DMS114 treated with DMSO at 0.1 percent for 48 hours (cell line): Measurements from ENCODE around the gene LMO2.

Source experiments
- DNase-seq: peaks from one replicate; lab custom pipeline; 2025; ENCODE audit not compliant: unreplicated experiment; lab: John Stamatoyannopoulos, UW

LMO2 gene

GRCh38 chr11:33915526-33915925, 23.6 kb upstream of the LMO2 start:
- DNase-seq, result no peak

- DNase-seq, result no peak
Measured at GRCh38 chr11:33913991-33914390, 22.1 kb upstream of the LMO2 start.

GRCh38 chr11:33912405-33913361, 20.8 kb upstream of the LMO2 start:
- no peak for DNase-seq

GRCh38 chr11:33910958-33911339, 19.1 kb upstream of the LMO2 start:
- no peak for DNase-seq

GRCh38 chr11:33910296-33910957, 18.6 kb upstream of the LMO2 start:
- no peak for DNase-seq

GRCh38 chr11:33909552-33909951, 17.7 kb upstream of the LMO2 start:
- DNase-seq, result no peak

GRCh38 chr11:33909150-33909549, 17.3 kb upstream of the LMO2 start:
- DNase-seq, result no peak

- DNase-seq, result no peak
Measured at GRCh38 chr11:33907421-33907820, 15.5 kb upstream of the LMO2 start.

- DNase-seq, result no peak
Measured at GRCh38 chr11:33906484-33907186, 14.8 kb upstream of the LMO2 start.

- no peak for DNase-seq
Measured at GRCh38 chr11:33904102-33904501, 12.2 kb upstream of the LMO2 start.

- no peak for DNase-seq
Measured at GRCh38 chr11:33900159-33900840, 8.4 kb upstream of the LMO2 start.

GRCh38 chr11:33899400-33900037, 7.6 kb upstream of the LMO2 start:
- DNase-seq, result no peak

- no peak for DNase-seq
Measured at GRCh38 chr11:33898957-33899356, 7.1 kb upstream of the LMO2 start.

- DNase-seq, result no peak
Measured at GRCh38 chr11:33897761-33898375, 6.0 kb upstream of the LMO2 start.

GRCh38 chr11:33896911-33897310, 5.0 kb upstream of the LMO2 start:
- no peak for DNase-seq

- DNase-seq, result no peak
Measured at GRCh38 chr11:33895752-33896137, 3.9 kb upstream of the LMO2 start.

- no peak for DNase-seq
Measured at GRCh38 chr11:33894398-33894746, 2.5 kb upstream of the LMO2 start.

- no peak for DNase-seq
Measured at GRCh38 chr11:33893711-33894397, 2.0 kb upstream of the LMO2 start.

- DNase-seq, result no peak
Measured at GRCh38 chr11:33892906-33893594, 1.2 kb upstream of the LMO2 start.
